ENCODE measurements around the gene DBI.
A peak's percentile ranks its signal among the peaks of the same experiment; 100 is the strongest.

DBI gene

DNA sequence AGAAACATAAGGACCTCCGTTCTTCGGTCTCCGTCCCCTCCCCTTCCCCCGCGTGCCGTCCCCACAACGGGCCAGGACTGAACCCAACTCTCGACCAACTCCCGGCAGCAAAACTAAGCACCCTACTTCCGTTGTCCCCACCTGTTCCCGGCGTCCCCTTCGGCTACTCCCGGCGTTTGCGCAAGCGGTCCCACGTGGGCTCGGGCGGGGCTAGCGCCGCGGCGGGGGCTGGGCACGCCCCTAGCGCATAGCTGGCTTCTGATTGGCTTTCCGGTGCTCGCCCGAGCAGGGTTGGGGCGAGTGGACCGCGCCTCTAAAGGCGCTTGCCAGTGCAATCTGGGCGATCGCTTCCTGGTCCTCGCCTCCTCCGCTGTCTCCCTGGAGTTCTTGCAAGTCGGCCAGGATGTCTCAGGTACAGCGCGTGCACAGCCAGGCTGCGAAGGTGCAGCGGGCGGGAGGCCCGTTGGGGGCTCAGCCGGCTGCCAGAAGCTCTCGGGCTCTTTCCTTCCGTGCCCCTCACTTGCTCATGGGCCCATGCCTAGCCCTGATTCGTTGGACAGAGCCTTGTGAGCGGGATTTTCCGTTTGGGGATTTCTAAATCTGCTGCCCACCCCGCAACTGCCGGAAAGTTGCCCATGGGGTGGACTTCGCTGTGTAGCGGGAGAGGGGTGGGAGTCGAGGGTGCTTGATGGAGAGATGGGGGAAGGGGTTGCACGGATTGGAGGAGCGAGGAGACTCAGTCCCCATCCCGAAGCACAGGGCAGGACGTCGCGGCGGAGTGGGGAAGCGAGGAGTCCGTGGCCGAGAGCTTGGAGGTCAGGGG, at the start of gene DBI, which contains the start of gene C2orf76:
TSS of gene DBI (plus strand) at position 329 of the 823 bp plus-strand sequence. CDS start at position 404, 75 bp downstream.
TSS of gene C2orf76 (minus strand) at position 186 of the 823 bp plus-strand sequence. CDS start 26,875 bp downstream, outside the sequence.
- peak; percentile 97 for DNase-seq

DNA sequence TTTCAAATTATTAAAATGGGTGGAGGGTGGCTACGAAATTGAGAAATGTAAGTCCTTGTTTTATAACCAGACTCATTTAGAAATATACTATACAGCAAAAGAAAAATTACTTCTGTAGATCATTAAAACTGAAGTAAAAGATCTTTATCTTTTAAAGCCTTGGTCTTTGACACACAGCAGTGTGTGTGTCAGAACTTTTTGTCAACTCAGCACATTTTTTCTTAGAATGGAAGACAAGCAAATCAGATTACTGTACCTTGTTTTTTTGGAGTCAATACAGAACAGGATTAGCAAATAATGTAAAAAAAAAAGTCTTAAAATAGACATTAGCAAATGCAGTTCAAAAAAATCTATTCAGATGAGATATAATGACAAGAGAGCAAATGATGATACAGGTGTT, 49.2 kb upstream of the DBI start:
- no peak for DNase-seq

DNA sequence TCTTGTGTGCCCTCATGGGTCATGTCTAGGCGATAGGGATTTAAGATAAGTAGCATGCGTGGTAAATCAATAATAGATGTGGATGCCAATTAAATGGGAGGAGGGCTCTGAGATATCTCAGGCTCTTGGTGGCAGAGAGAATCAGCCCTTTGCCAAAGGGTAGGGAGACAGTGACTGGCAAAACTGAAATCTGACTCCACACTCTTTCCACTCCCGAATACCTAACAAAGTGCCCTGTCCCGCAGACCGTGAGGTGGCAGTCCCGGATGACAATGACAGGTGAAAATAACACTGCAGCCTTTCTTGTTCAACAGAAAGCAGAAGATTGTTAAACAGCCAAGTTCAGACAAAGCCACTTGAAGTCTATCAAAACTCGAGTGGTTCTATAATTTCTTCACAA, 47.2 kb upstream of the DBI start:
- DNase-seq: no peak

DNA sequence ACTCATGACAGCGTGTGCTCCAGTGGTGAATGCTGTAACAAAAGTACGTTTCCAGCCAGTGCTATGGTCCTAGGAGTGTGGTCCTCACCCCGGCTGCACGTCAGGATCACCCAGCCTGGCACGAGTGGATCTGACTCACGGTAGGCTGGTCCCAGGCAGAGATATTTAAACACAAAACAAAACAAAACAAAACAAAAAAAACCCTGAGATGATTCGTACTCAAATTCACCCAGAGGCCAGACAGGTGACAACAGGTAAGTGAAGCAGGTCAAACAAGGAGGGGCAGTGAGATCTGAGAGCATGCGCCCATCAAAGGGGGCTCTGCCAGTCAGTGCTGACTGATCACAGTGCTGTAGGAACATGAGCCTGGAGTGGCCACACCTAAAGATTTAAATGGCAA, 43.3 kb upstream of the DBI start:
- DNase-seq: no peak

DNA sequence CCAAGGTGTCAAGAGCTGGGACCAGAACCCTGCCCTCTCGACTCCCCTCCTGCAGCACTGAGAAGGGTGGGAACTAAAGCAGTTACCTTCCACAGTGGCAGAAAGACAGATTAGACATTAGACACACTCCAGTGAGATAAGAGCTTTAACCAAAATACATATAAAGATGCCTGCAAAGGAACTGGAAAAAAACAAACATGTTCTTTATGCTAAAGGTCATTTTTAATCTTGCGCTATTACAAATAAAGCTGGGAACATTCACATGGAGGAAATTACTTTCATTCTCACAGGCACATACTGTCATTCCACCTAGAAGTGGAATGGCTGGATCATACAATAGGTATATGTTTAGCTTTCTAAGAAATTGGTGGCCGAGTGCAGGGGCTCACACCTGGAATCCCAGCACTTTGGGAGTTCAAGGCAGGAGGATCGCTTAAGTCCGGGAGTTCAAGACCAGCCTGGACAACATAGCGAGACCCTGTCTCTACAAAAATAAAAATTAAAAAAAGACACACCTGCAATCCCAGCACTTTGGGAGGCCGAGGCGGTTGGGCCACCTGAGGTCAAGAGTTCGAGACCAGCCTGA, 42.0 kb upstream of the DBI start:
- peak; percentile 26 for DNase-seq

DNA sequence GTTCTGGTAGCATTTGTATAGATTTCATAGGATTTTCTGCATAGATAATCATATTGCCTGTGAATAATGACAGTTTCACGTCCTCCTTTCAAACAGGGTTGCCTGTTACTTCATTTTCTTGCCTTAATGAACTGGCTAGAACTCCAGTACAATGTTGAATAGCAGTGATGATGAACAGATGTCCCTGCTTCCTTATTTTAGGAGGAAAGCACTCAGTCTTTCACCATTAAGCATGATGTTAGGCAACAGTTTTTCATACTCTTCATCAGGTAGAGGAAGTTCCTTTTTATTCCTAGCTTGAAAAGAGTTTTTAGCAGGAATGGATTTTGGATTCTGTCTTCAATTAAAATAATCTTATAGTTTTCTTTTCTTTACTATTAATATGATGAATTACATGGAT, 39.8 kb upstream of the DBI start:
- DNase-seq: peak; percentile 45

DNA sequence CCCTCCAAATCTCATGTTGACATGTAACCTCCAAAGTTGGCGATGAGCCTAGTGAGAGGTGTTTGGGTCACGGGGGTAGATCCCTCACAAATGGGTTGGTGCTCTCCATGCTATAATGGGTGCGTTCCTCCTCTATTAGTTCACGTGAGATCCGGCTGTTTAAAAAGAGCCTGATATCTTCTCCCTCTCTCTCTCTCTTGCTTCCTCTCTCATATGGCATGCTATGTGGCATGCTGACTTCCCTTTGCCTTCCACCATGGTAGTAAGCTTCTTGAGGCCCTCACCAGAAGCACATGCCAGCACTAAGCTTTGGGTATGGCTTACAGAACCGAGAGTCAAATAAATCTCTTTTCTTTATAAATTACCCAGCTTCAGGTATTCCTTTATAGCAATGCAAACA, 39.3 kb upstream of the DBI start:
- DNase-seq: no peak

DNA sequence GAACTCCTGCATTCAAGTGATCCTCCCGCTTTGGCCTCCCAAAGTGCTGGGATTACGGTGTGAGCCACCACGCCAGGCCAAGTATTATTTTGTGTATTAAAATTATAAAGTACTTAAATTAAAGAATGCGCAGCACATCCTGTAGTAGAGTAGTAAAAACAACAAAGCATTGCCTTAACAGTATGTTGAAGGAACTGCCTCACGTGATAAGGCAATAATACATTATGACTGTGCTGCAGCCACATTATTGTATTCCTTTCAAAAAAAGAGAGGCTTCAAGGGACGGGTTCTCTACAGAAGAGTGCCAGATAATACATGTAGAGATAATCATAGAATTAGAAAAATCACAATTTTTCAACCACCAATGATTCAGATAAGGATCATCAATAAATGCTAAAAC, 33.8 kb upstream of the DBI start:
- DNase-seq: no peak

DNA sequence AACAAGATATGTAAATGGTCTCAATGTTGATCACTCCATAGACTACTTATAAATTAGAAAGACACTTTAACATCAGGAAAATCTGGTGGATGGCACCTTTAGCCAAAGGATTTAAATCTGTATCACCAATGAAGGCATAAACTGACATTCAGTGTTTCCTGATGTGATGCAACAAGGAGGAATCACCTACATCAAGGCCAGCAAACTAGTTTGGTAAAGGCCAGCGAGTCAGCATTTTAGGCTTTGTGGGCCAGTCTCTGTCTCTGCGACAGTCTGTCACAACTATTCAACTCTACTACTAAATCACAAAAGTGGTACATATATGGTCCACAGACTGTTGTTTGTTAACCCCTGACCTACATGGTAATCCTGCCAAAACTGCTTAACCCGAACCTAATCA, 33.4 kb upstream of the DBI start:
- peak; percentile 34 for DNase-seq

DNA sequence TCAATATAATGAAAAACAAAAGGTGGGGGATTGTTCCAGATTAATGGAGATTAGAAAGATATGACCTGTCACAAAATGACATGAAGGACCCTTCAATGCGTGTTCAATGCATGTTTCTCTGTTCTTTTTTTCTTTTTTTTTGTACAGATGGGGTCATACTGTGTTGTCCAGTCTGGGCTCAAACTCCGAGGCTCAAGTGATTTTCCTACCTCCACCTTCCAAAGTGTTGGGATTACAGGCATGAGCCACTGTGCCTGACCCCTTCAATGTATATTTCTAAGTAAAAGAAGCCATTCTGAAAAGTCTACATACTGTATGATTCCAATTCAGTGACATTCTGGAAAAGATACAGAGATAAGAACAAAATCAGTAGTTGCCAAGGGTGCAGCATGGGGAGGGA, 32.9 kb upstream of the DBI start:
- DNase-seq: no peak

DNA sequence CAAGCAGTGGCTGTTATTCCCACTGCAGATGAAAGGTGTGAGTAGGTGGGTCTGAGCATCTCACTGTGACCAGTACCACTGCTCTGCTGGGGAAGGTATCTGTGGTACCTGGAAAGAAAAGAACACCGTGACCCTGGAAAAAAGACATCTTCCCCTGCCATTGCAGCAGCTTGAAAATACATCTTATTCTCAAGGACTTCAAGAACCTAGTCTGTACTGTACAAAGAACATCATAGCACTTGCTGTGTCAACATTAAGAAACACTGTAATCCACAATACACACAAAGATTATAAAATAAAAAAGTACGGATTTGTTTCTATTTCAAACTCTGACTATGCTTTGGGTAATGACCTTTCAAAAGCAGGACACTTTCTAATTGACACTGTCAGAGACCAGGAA, 29.0 kb upstream of the DBI start:
- DNase-seq: no peak

DNA sequence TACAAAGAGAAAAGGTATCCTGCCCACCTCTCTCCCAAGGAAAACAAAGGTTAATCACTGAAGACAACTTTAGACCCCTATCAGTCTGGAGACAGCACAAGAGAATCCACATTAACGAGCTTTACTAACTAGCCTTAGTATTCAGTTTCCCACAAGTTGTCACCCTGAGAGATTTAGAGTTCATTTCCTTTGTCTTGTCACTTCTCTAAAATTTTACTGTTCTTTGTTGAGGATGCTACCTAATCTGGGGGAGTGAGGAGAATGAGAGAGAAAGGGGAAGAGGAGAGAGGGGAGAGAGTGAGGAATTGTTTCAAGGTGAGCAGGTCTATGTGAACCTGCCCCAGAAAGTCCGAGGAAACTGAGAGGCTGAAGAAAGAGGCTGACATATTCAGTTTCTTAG, 28.5 kb upstream of the DBI start:
- DNase-seq: no peak

DNA sequence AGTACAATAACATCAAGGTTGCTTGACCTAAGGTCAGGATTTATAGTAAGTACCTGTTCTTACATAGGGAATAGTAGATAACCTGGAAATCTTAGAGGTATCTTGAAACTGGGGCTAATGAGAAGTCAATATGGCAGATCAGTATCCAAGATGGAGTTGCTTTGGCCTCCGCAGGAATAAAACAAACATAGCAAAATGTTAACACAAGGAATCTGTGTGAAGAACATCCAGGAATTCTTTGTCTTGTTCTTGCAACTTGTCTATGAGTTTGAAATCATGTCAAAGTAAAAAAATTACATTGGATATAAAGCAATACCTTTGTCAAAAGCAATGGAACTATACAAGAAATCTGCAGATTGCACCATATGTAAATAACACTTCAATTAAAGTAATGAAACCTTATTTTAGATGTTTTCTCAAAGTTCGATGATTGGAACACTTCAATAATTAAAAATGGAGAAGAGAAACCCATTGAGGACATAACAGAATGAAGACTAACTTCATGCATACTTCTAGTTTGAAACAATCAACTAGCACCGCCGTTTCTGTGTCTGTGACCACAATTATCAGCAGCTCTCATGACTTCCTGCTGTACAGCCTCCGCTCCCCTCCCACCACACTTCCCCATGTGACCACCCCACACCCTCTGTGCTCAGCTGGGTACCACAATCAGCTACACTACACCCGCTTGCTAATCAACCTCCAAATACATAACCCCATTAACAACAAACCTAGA, 27.8 kb upstream of the DBI start:
- peak; percentile 97 for DNase-seq

DNA sequence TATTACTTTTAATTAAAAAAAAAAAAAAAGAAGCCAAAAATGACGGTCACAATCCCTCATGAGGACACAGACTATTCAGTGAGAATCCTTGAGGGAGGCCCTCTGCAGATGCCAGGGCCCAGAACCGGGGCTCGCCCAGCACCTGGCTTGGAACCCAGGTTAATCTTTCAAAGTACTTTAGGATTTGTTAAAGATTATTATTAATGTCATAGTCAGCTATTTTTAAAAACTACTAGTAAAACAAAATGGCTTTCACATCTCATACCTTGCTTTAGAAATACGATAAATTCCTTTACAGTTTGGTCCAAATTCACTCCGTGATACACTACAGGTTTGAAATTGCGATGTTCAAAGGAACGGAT, 27.2 kb upstream of the DBI start:
- DNase-seq: no peak

DNA sequence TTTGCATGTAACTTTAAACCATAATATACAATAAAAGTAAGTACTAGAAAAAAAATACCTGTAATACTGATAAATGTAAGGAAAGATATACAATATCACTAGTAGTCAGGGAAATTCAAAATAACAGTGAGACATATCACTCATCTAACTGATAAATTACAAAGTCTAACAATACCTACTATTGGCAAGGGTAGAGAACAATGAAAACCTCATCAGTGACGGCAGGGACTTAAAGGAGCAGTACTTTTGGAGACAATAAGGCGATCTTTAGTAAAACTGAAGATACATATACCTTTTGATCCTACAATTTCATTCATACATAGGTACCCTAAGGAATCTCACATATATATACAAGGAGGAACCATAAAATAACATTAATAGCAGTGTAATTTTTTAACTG, 25.1 kb upstream of the DBI start:
- no peak for DNase-seq

DNA sequence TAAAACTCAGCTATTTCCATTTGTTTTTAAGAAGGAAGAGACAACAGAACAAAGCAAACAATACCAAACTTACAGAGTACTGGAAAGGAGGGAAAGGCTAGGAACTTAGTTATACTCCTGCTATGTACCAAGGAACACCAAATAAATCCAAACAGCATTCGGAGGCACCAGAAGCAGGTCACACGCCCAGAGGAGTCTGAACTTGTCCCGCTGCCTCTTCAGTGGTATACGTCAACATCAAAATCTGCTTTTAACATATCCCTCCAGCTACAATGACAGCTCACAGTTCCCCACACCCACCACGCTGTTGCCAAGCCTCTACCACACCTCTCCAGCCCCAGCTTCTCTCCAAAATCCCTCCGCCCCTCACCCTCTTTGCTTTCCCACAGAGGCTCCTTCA, 17.5 kb upstream of the DBI start:
- DNase-seq: no peak

DNA sequence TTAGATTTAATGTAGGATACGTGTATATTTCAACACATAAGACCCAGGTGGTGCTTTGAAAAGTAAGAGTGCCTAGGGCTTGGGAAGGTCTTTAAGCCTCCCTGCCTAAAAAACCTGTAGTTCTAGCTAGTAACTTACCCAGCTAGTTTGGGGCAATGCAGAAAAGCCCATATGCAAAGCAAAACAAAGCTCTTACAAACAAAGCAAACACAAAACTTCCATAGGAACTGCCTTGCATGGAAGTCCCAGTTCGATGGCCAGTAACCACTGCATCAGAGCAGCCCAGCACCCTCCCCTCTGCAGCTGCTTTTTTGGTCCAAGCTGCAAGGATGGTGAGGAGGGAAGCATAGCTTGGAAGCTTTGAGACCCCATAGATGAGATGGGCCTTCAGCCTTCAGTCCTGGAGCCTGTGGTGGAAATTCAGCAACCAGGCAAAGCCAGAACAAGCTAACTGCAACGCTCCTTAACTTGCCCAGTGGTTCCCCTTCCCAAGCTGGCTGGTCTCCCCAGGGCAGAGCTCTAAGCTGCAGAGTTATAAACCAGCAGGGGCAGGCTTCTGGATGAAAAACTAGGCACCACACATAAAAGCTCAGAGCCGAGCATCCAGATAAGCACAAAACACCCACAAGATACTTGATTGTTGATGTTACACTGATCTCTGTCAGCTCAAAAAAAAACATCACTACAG, 16.3 kb upstream of the DBI start:
- DNase-seq: peak; percentile 27

DNA sequence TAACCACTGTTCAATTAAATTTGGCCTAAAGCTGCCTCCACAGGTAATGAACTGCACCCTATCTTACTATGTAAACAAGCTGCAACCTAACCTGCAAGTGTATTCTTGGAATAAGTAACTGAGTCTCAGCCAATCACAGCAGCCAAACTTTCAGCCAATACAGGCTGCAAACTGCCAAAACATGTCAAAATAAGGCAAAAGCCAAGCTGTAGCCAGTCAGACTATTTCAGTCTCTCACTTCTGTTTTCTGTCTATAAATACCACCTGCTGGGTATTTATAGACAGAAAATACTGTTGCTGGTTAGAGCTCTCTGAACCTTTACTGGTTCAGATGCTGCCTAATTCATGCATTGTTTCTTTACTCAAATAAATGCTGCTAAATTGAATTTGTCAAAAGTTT, 14.4 kb upstream of the DBI start:
- DNase-seq: peak; percentile 9

DNA sequence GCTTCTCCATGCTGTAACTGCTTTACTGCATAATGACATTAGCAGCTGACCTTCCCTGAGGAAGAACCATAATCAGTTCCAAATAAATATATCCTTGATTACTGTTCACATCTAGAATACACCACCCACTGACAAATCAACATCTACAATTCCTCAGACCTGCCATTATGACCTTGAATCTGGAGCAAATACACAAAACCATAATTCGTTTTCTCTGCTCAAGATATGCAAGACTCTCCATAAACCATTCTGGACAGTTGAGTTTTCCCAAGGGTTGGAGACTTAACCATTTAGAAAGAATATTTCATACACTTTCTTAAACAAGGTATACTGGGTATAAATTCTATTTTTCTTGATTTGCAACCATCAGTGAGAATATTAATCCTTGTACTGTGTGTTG, 11.9 kb upstream of the DBI start:
- no peak for DNase-seq

DNA sequence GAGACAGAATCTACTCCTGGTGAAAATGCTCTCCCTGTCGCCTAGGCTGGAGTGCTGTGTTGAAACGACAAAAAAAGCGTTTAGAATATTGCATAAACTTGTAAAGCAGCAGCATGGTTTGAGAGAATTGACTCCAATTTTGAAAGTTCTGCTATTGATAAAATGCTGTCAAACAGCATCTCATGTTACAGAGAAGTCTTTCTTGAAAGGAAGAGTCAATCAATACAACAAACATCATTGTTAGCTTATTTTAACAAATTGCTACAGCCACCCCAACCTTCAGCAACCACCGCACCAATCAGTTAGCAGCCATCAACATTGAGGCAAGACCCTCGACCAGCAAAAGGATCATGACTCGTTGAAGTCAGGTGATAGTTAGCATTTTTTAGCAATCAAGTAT, 7.0 kb upstream of the DBI start:
- no peak for DNase-seq

DNA sequence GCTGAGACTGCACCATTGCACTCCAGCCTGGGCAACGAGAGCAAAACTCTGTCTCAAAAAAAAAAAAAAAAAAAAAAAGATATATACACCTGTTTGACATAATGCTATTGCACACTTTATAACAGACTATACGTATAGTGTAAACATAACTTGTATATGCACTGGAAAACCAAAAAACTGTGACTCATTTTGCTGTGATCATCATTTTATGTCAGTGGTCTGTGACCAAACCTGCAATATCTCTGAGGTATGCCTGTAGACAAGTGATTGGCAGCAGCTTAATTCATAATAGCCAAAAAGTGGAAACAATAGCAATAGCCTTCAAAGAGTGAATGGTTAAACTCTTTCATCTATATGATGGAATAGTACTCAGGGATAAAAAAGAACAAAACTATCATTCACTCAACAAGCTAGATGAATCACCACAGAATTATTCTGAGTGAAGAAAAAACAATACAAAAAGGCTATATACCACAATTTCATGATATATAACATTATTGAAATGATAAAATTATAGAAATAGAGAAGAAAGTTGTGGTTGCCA, 6.3 kb upstream of the DBI start:
- DNase-seq: no peak

DNA sequence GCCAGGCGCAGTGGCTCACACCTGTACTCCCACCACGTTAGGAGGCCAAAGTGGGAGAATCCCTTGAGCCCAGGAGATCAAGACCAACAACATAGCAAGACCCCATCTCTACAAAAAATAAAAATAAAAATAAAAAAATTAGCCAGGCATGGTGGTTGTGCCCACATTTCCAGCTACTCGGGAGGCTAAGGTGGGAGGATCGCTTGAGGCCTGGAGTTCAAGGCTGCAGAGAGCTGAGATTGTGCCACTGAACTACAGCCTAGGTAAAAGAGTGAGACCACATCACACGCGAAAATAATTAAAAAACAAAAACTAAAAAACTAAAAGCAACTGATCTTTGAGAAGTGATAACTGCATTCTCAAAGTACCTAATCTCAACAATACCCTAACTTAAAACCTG, 2.0 kb upstream of the DBI start:
- no peak for DNase-seq

DNA sequence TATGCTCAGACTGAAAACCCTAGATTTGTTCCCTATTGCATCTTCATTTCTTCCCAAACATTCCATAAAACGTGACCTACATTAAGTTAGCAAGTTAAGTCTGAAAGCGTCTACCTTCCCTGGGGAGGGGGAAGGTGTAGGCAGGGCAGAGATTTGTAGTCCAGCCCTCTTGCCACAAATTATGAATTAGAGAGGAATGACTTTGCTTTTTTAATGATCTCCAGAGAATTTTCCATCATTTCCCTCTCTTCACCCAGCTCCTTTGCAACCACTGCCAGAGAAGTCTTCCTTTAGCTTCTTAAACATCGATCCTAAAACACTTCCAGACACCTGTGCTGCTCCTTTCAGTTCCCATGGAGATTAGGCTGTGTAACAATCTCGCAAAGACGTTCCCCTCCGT, 1.3 kb upstream of the DBI start:
- DNase-seq: no peak

Measured in hematopoietic multipotent progenitor cell treated with erythropoietin and hydrocortisone succinate and interleukin-3 and kit ligand, for 6 days (in vitro differentiated cells).